Naive thymus-derived CD4-positive, alpha-beta T cell (primary cell): ENCODE data around the gene GPC2. TPM values are rescaled to one million over a fixed set of nuclear protein-coding genes. Genes with fewer than 3 reads are reported as not detected.

Experiments
- ATAC-seq: fragments of 150-1000 bp; cut with Tn5 transposase; 2 replicates; pipeline ENCODE4 v1.10.0; 2021; ENCODE audit warnings: mild to moderate bottlenecking, moderate library complexity
- CTCF ChIA-PET: fragments of 350-600 bp; sonication (Branson Sonifier 250); formaldehyde crosslinking; loops from one replicate; lab custom pipeline; 2021; ENCODE audit warnings: antibody characterized with exemption; lab: Charles Lee
- POLR2A ChIA-PET: fragments of 350-600 bp; sonication (Branson Sonifier 250); formaldehyde crosslinking; loops from one replicate; lab custom pipeline; 2021; ENCODE audit warnings: antibody characterized with exemption, inconsistent platforms; lab: Charles Lee
- DNase-seq, 9 donors: peaks; one replicate each; pipeline versions ENCODE4 v3.0.0 to v3.0.0-alpha.2; 2020 to 2022; ENCODE audit warnings: mixed read lengths in 1 of 9
- H3K27ac ChIP-seq: one replicate; pipeline ENCODE4 v1.7.0; 2013; ENCODE audit warnings: mild to moderate bottlenecking, low read depth, low read length, moderate library complexity
- H3K27me3 ChIP-seq, 2 donors: one replicate each; pipeline ENCODE4 v1.7.0; 2013; ENCODE audit warnings: low read length in 2 of 2, mild to moderate bottlenecking in 2 of 2, moderate library complexity in 2 of 2; ENCODE audit not compliant: control insufficient read depth in 2 of 2, insufficient read depth in 2 of 2
- H3K36me3 ChIP-seq, 3 experiments: 1 replicate in 2 of 3; 2 replicates in 1 of 3; pipeline ENCODE4 v1.7.0; 2013; ENCODE audit warnings: low read length in 3 of 3, mild to moderate bottlenecking in 3 of 3, moderate library complexity in 1 of 3; ENCODE audit not compliant: insufficient read depth in 3 of 3, control insufficient read depth in 2 of 3
- H3K4me1 ChIP-seq, 2 donors: one replicate each; pipeline ENCODE4 v1.7.0; 2013; ENCODE audit warnings: low read length in 2 of 2, mild to moderate bottlenecking in 2 of 2, moderate library complexity in 1 of 2; ENCODE audit not compliant: control insufficient read depth in 2 of 2, insufficient read depth in 2 of 2
- H3K4me3 ChIP-seq: 2 replicates; pipeline ENCODE4 v1.7.0; 2013; ENCODE audit warnings: mild to moderate bottlenecking, low read length
- H3K9me3 ChIP-seq, 3 experiments: 1 replicate in 2 of 3; 2 replicates in 1 of 3; pipeline ENCODE4 v1.7.0; 2013; ENCODE audit warnings: low read length in 3 of 3; ENCODE audit not compliant: control insufficient read depth in 2 of 3
- H3K27ac Mint-ChIP-seq, 9 donors: one replicate each; pipeline ENCODE4 v1.8.0; 2020 to 2022; ENCODE audit warnings: mixed read lengths in 9 of 9, mild to moderate bottlenecking in 8 of 9, moderate library complexity in 5 of 9, inconsistent platforms in 2 of 9
- H3K27me3 Mint-ChIP-seq, 5 donors: one replicate each; pipeline ENCODE4 v1.8.0; 2021 to 2022; ENCODE audit warnings: mixed read lengths in 5 of 5, mild to moderate bottlenecking in 1 of 5
- H3K36me3 Mint-ChIP-seq, 5 donors: one replicate each; pipeline ENCODE4 v1.8.0; 2020 to 2022; ENCODE audit warnings: mixed read lengths in 5 of 5, mild to moderate bottlenecking in 3 of 5, inconsistent platforms in 1 of 5
- H3K4me1 Mint-ChIP-seq, 7 donors: one replicate each; pipeline ENCODE4 v1.8.0; 2020 to 2022; ENCODE audit warnings: mixed read lengths in 7 of 7, mild to moderate bottlenecking in 3 of 7, inconsistent platforms in 1 of 7
- H3K4me3 Mint-ChIP-seq, 10 donors: one replicate each; pipeline ENCODE4 v1.8.0; 2020 to 2022; ENCODE audit warnings: mild to moderate bottlenecking in 10 of 10, mixed read lengths in 10 of 10, moderate library complexity in 6 of 10, inconsistent platforms in 2 of 10
- H3K9me3 Mint-ChIP-seq, 11 donors: one replicate each; pipeline ENCODE4 v1.8.0; 2020 to 2022; ENCODE audit warnings: mixed read lengths in 11 of 11, mild to moderate bottlenecking in 4 of 11, inconsistent platforms in 1 of 11, moderate library complexity in 1 of 11
- intact Hi-C, 2 donors: fragments of 100-400 bp; cut with micrococcal nuclease; formaldehyde crosslinking; loops; one replicate each; pipeline ENCODE4 v1.15.1; 2023
- polyA plus RNA-seq, 2 donors: library from polyadenylated mRNA; unstranded; fragments of 300-500 nt; fragmentation: Illumina TruSeq; gene quantifications; one replicate each; pipeline ENCODE4 v1.2.3, GENCODE V29; 2021
- total RNA-seq, 6 experiments: library from RNA in 5 of 6; stranded (reverse) in 5 of 6; gene quantifications; 1 replicate in 5 of 6; 2 replicates in 1 of 6; pipeline ENCODE4 v1.2.3 and lab custom pipeline; 2021 to 2026

The GPC2 gene
- total and polyA plus RNA-seq, 7 experiments from 2014 or later = 0.64 to 30.6 (median 12.3) TPM

DNA sequence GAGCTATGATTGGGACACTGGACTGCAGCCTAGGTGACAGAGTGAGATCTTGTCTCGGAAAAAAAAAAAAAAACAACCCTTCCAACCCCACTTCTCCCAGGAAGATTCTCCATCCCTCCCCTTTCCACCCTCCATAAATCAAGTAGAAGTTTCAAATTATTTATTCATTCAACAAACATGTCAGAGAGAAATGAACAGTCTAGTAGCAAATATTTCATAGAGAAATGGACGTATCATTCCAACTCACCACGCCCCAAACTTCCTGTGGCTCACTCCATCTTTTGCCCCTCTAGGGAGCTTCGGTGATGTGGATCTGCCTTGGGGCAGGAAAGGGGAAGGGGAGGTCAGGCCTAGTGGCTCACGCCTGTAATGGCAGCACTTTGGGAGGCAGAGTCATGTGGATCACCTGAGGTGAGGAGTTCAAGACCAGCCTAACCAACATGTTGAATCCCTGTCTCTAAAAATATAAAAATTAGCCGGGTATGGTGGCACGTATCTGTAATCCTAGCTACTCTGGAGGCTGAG lies 18.0 kb downstream of the GPC2 start:
- Histone ChIP-seq H3K36me3 (peaks cover 0 to 33% (median 6%) of the 10 kb centered on the region in 3 experiments), H3K27ac (peak overlapping the region; percentile 88), H3K9me3 (no peaks in the 10 kb centered on the region), H3K27me3 (no peaks in the 10 kb centered on the region), H3K4me3 (peak overlapping the region; percentile 79), H3K4me1 (peaks cover 13 to 42% of the 10 kb centered on the region in 2 donors)
- Mint-ChIP-seq H3K36me3 (peaks cover 0 to 16% (median 5%) of the 10 kb centered on the region in 5 donors), H3K4me1 (peaks cover 34 to 81% (median 67%) of the 10 kb centered on the region in 7 donors), H3K27ac (peak overlapping the region; percentile 57 to 98 (median 86)), H3K4me3 (peak overlapping the region; percentile 81 to 90 (median 84)), H3K27me3 (no peaks in the 10 kb centered on the region), H3K9me3 (no peaks in the 10 kb centered on the region)
- intact Hi-C loops = loop anchor here in 1 of 2 donors (2.0 kb wide), 1 partner anchor 50 kb away; no protein-coding TSS in a partner anchor
- CTCF ChIA-PET = interaction anchor here (1.2 to 4.8 kb wide), 4 partner anchors 8 to 59 kb away, joined by 3 to 16 read pairs (median 5); partner anchors contain the start of genes GAL3ST4 and LAMTOR4
- ATAC-seq (no peak), DNase-seq (no peak)
- POLR2A ChIA-PET = interaction anchor here (0.6 to 23.1 kb wide), 6 partner anchors 4 to 609 kb away, joined by 3 to 383 read pairs (median 165); partner anchors contain the start of genes GAL3ST4, GPC2, LAMTOR4 and STAG3

DNA sequence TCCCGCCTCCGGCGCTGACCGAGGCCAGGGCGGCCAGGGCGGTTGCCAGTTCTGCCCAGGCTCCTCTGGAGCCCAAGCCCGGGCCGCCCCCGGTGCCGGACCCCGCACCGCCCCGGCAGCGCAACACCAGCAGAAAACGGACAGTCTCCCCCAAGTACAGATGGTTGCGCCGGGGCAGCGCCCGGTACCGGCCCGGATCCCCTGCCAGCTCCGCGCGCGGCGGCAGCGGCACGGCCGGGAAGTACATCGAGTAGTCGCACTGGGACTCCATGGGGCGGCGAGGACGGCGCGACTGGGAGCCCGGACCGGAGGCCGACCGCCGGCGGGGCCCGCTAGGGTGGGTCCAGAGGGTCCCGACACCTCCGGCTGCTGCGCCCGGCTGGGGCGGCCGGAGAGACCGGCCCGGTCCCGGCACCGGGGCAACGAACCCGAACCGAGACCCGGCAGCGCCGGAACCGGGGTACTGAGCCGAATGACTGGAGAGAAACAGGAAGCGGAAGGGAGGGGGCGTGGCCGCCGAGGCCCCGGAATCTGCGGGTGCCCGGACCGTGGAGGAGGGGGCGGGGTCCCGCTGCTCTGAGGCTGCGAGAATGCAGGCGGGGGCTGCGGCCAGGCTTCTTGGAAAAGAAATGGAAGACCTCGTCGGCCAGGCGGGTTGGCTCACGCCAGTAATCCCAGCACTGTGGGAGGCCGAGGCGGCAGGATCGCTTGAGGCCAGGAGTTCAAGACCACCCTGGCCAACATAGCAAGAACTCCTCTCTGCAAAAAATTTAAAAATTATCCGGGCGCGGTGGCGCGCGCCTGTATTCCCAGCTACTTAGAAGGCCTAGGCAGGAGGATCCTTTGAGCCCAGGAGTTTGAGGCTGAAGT lies 18.7 kb downstream of the GPC2 start, which contains the start of gene TRAPPC14:
Gene TRAPPC14 (minus strand): TSS at position 495 of the 870 bp plus-strand sequence. CDS start 224 bp downstream, at position 271.
- H3K4me1 Mint-ChIP-seq = peaks cover 39 to 81% (median 66%) of the 10 kb centered on the region in 7 donors
- DNase-seq (peak; percentile 79 to 95 (median 88)), ATAC-seq (peak; percentile 93)
- no peaks in the 10 kb centered on the region for H3K27me3 ChIP-seq
- peak within 1 kb of the TSS; percentile 83 to 93 (median 88) for H3K4me3 Mint-ChIP-seq
- peak within 1 kb of the TSS; percentile 77 to 98 (median 89) for H3K27ac Mint-ChIP-seq
- H3K4me1 ChIP-seq = peaks cover 13 to 35% of the 10 kb centered on the region in 2 donors
- H3K36me3 Mint-ChIP-seq = peaks cover 0 to 16% (median 5%) of the 10 kb centered on the region in 5 donors
- H3K9me3 ChIP-seq = no peaks in the 10 kb centered on the region
- POLR2A ChIA-PET = interaction anchor here (0.6 to 23.1 kb wide), 12 partner anchors 5 to 609 kb away, joined by 3 to 383 read pairs (median 6); partner anchors contain the start of genes GAL3ST4, GPC2, LAMTOR4 and STAG3
- intact Hi-C loops = loop anchor here (1.0 to 2.0 kb wide), 4 partner anchors 8 to 50 kb away; partner anchors contain the start of genes GPC2 (in 2 of the 2), LAMTOR4 (in 2 of the 2) and STAG3 (in 2 of the 2)
- H3K27ac ChIP-seq = peak within 1 kb of the TSS; percentile 88
- H3K36me3 ChIP-seq = peaks cover 0 to 40% (median 7%) of the 10 kb centered on the region in 3 experiments
- no peaks in the 10 kb centered on the region for H3K9me3 Mint-ChIP-seq
- peak within 1 kb of the TSS; percentile 79 for H3K4me3 ChIP-seq
- H3K27me3 Mint-ChIP-seq = no peaks in the 10 kb centered on the region
- CTCF ChIA-PET = interaction anchor here (0.6 to 4.8 kb wide), 5 partner anchors 9 to 185 kb away, joined by 3 to 16 read pairs (median 4); partner anchors contain the start of genes GAL3ST4 and LAMTOR4

DNA sequence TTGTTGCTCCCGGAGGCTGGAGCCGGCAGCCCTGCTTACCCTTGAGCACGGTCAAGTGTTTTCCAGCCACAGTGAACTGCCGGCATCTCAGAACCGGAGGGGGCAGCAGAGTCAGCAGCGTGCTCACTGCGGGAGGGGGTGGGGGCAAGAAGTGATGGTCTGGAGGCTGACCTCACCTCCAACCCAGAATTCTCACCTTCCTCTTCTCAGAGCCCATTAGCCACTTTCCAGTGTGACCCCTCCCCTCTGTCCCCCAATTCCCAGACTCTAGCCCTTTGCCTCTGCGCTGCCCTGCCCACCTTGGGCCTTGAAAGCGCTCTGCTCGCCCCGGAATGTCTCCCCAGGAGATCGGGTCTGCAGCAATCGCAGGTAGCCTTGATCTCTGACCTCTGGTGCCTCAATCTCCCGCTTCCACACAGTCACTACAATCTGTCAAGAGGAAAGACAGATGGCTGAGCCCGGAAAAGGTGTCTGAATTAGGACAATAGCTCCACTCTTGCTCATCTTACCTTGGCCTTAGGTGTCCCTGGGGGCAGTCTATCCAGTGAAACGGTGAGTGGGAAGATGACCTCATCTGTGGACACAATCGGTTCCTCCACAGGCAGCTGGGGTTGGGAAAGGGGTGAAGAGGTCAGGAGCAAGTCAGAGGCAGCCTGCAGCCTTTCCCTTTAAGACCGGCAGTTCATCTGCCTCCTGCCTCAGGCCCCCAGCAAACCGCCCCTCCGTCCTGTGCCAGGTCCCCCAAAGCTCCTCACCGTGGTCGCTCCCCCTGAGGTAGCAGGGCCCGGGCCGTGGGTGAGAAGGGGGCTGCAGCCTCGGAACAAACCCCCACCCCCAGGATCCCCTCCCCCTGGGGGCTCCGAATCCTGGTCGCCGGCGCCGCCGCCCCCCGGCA lies 19.6 kb downstream of the GPC2 start:
- ChIA-PET POLR2A (interaction anchor here (0.6 to 23.1 kb wide), 13 partner anchors 6 to 169 kb away, joined by 3 to 383 read pairs (median 5); partner anchors contain the start of genes GAL3ST4, GPC2, LAMTOR4 and STAG3), CTCF (interaction anchor here (0.6 to 4.8 kb wide), 6 partner anchors 9 to 186 kb away, joined by 3 to 16 read pairs (median 4); partner anchors contain the start of genes GAL3ST4, GPC2, LAMTOR4 and STAG3)
- Mint-ChIP-seq H3K4me3 (peak overlapping the region; percentile 83 to 93 (median 87)), H3K27me3 (no peaks in the 10 kb centered on the region), H3K9me3 (no peaks in the 10 kb centered on the region), H3K4me1 (peaks cover 38 to 81% (median 66%) of the 10 kb centered on the region in 7 donors), H3K36me3 (peaks cover 0 to 18% (median 7%) of the 10 kb centered on the region in 5 donors), H3K27ac (peak overlapping the region; percentile 68 to 92 (median 86))
- H3K27ac ChIP-seq = peak overlapping the region; percentile 88
- peaks cover 7 to 26% of the 10 kb centered on the region in 2 donors for H3K4me1 ChIP-seq
- H3K27me3 ChIP-seq = no peaks in the 10 kb centered on the region
- DNase-seq = no peak
- peak overlapping the region; percentile 79 for H3K4me3 ChIP-seq
- no peaks in the 10 kb centered on the region for H3K9me3 ChIP-seq
- intact Hi-C loops = loop anchor here (1.0 to 2.0 kb wide), 4 partner anchors 9 to 51 kb away; partner anchors contain the start of genes GPC2 (in 2 of the 2), LAMTOR4 (in 2 of the 2) and STAG3 (in 2 of the 2)
- peaks cover 0 to 48% (median 14%) of the 10 kb centered on the region in 3 experiments for H3K36me3 ChIP-seq
- ATAC-seq = peak; percentile 2

DNA sequence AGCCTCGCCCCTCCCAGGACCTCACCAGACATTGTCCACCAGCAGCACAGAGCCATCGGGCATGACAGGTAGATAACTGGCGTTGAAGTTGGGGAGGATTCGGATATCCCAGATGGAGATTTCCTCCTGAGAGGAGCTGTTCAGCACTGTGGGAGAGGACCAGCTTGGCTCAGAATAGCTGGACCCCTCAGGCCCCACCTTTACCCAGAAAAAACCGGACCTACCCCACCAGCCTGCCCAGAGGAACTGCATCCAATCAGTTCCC lies 20.2 kb downstream of the GPC2 start:
- intact Hi-C loops = no loop called here

DNA sequence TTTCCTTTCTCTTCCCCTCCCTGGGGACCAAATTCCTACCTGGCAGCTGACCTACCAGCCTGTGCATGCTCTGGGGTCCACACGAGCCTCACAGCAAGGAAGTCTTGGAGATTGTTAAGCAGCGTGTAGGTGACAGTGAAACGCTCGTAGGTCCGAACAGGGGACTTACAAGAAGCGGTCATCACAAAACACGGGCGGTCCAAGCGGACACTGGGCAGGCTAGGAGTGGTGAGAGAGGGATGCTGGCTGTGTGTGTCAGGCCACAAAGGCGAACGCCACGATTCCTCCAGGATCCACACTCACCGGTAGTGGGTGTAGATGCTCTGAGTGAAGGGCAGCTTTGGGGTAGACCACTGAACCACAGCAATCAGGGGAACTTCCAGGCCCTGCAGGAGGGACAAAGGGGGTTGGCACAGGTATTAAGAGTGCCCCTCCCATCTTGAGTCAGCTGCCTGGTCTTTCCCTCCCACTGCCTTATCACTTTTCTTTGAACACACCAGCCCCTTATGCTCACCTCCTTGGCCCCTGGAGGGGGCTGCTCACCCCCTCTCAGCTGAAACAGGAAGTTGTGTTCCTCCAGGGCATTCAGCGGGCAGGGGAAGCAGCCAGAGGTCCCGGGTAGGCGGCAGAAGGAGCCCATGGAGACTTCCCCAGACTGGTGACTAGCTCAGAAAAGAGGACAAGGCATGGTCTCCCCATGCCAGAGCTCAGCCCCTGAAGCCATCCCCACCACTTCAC lies 20.7 kb downstream of the GPC2 start:
- no peaks in the 10 kb centered on the region for H3K27me3 ChIP-seq
- H3K27ac ChIP-seq = peak overlapping the region; percentile 88
- Mint-ChIP-seq H3K27ac (peak overlapping the region; percentile 57 to 92 (median 86)), H3K36me3 (peaks cover 0 to 24% (median 9%) of the 10 kb centered on the region in 5 donors), H3K4me1 (peaks cover 45 to 82% (median 69%) of the 10 kb centered on the region in 7 donors), H3K27me3 (no peaks in the 10 kb centered on the region), H3K4me3 (peak overlapping the region; percentile 83 to 93 (median 87)), H3K9me3 (no peaks in the 10 kb centered on the region)
- ATAC-seq (peak; percentile 38), DNase-seq (peak in 2 of 9 donors; percentile 19 to 40)
- H3K4me1 ChIP-seq = peaks cover 7 to 33% of the 10 kb centered on the region in 2 donors
- ChIA-PET CTCF (interaction anchor here (1.5 to 4.8 kb wide), 4 partner anchors 8 to 61 kb away, joined by 4 to 16 read pairs (median 6); partner anchors contain the start of genes GAL3ST4, GPC2, LAMTOR4 and STAG3), POLR2A (interaction anchor here (1.0 to 23.1 kb wide), 9 partner anchors 6 to 59 kb away, joined by 3 to 383 read pairs (median 7); partner anchors contain the start of genes GAL3ST4, GPC2, LAMTOR4 and STAG3)
- intact Hi-C loops = no loop called here
- no peaks in the 10 kb centered on the region for H3K9me3 ChIP-seq
- peaks cover 0 to 53% (median 16%) of the 10 kb centered on the region in 3 experiments for H3K36me3 ChIP-seq
- H3K4me3 ChIP-seq = no peak overlapping the region

More for the DNA sequence above, 20.2 kb downstream of the GPC2 start:
- Mint-ChIP-seq H3K27ac (peak overlapping the region; percentile 57 to 92 (median 86)), H3K4me3 (peak overlapping the region; percentile 83 to 93 (median 87)), H3K27me3 (no peaks in the 10 kb centered on the region), H3K36me3 (peaks cover 0 to 24% (median 9%) of the 10 kb centered on the region in 5 donors), H3K9me3 (no peaks in the 10 kb centered on the region), H3K4me1 (peaks cover 43 to 82% (median 70%) of the 10 kb centered on the region in 7 donors)
- Histone ChIP-seq H3K9me3 (no peaks in the 10 kb centered on the region), H3K4me3 (peak overlapping the region; percentile 79), H3K27me3 (no peaks in the 10 kb centered on the region), H3K4me1 (peaks cover 7 to 32% of the 10 kb centered on the region in 2 donors), H3K27ac (peak overlapping the region; percentile 88), H3K36me3 (peaks cover 0 to 48% (median 16%) of the 10 kb centered on the region in 3 experiments)
- no peak for DNase-seq
- ChIA-PET CTCF (interaction anchor here (1.5 to 4.8 kb wide), 4 partner anchors 9 to 61 kb away, joined by 4 to 16 read pairs (median 6); partner anchors contain the start of genes GAL3ST4, GPC2, LAMTOR4 and STAG3), POLR2A (interaction anchor here (1.0 to 23.1 kb wide), 11 partner anchors 6 to 58 kb away, joined by 3 to 383 read pairs (median 5); partner anchors contain the start of genes GAL3ST4, GPC2, LAMTOR4 and STAG3)
- no peak for ATAC-seq
